Measurements from ENCODE around the gene SRGAP3. TPM values are rescaled to one million over a fixed set of nuclear protein-coding genes. Genes with fewer than 3 reads are reported as not detected.
"Not testable (repeated sequence)": the region's sequence is repeated elsewhere in the genome, so short reads cannot be mapped to it uniquely, and the experiment has no call there.

SRGAP3 gene
- total RNA-seq: 10.3 TPM
- long read RNA-seq, full-length matches to known transcripts: 1 of 12 reads
- long read RNA-seq, partial matches to known transcripts: 6 of 12 reads
- long read RNA-seq, other reads (novel, unspliced or antisense): 5 of 12 reads

- DNase-seq: peak; percentile 82
- peaks cover 45% of the 10 kb centered on the region for H3K4me1 ChIP-seq
- TF ChIP-seq CTCF (IDR thresholded peaks at IDR 0.05; ENCODE audit: borderline replicate concordance): peak; percentile 51
- H3K4me3 ChIP-seq: peak within 1 kb of the TSS; percentile 70
- H3K27ac ChIP-seq (replicated peaks): peak within 1 kb of the TSS; percentile 86
- no peaks in the 10 kb centered on the region for H3K9me3 ChIP-seq (replicated peaks)
- intact Hi-C loops (cut with micrococcal nuclease): no loop called here
- H3K27me3 ChIP-seq (ENCODE audit: low read depth): no peaks in the 10 kb centered on the region
- no peaks in the 10 kb centered on the region for H3K36me3 ChIP-seq
These were observed at the start of gene SRGAP3 for GRCh38 chr3:9249273-9250192. Gene SRGAP3, minus strand, starts transcription at chr3:9249646. Its CDS starts 695 bp downstream, at chr3:9248951.

- H3K4me1 ChIP-seq: peaks cover 5% of the 10 kb centered on the region
- no peaks in the 10 kb centered on the region for H3K27me3 ChIP-seq (ENCODE audit: low read depth)
- intact Hi-C loops (cut with micrococcal nuclease): no loop called here
- H3K4me3 ChIP-seq: no peak overlapping the region
- DNase-seq: no peak
- TF ChIP-seq CTCF (IDR thresholded peaks at IDR 0.05; ENCODE audit: borderline replicate concordance): no peak
- H3K9me3 ChIP-seq (replicated peaks): no peaks in the 10 kb centered on the region
- no peak overlapping the region for H3K27ac ChIP-seq (replicated peaks)
- H3K36me3 ChIP-seq: no peaks in the 10 kb centered on the region
These were observed 48.8 kb upstream of the SRGAP3 start for GRCh38 chr3:9298236-9298635.

- no peak overlapping the region for H3K27ac ChIP-seq (replicated peaks)
- no peak for TF ChIP-seq CTCF (IDR thresholded peaks at IDR 0.05; ENCODE audit: borderline replicate concordance)
- H3K36me3 ChIP-seq: no peaks in the 10 kb centered on the region
- H3K27me3 ChIP-seq (ENCODE audit: low read depth): peaks cover 7% of the 10 kb centered on the region
- H3K4me3 ChIP-seq: no peak overlapping the region
- H3K4me1 ChIP-seq: no peaks in the 10 kb centered on the region
- no peak for DNase-seq
- intact Hi-C loops (cut with micrococcal nuclease): no loop called here
- H3K9me3 ChIP-seq (replicated peaks): no peaks in the 10 kb centered on the region
These were observed 46.8 kb upstream of the SRGAP3 start for GRCh38 chr3:9296241-9296640.

- H3K4me1 ChIP-seq: no peaks in the 10 kb centered on the region
- TF ChIP-seq CTCF (IDR thresholded peaks at IDR 0.05; ENCODE audit: borderline replicate concordance): no peak
- H3K36me3 ChIP-seq: no peaks in the 10 kb centered on the region
- H3K27ac ChIP-seq (replicated peaks): no peak overlapping the region
- intact Hi-C loops (cut with micrococcal nuclease): no loop called here
- H3K9me3 ChIP-seq (replicated peaks): no peaks in the 10 kb centered on the region
- no peak overlapping the region for H3K4me3 ChIP-seq
- H3K27me3 ChIP-seq (ENCODE audit: low read depth): peaks cover 7% of the 10 kb centered on the region
- no peak for DNase-seq
These were observed 45.6 kb upstream of the SRGAP3 start for GRCh38 chr3:9295007-9295406.

GRCh38 chr3:9293953-9294352, 44.5 kb upstream of the SRGAP3 start:
- H3K4me3 ChIP-seq; H3K9me3 ChIP-seq (replicated peaks); H3K27me3 ChIP-seq (ENCODE audit: low read depth); H3K36me3 ChIP-seq; H3K27ac ChIP-seq (replicated peaks); DNase-seq; H3K4me1 ChIP-seq; intact Hi-C loops (cut with micrococcal nuclease): not testable (repeated sequence)

- no peaks in the 10 kb centered on the region for H3K9me3 ChIP-seq (replicated peaks)
- TF ChIP-seq CTCF (IDR thresholded peaks at IDR 0.05; ENCODE audit: borderline replicate concordance): no peak
- no peak overlapping the region for H3K27ac ChIP-seq (replicated peaks)
- H3K4me1 ChIP-seq: no peaks in the 10 kb centered on the region
- no peak for DNase-seq
- no peaks in the 10 kb centered on the region for H3K36me3 ChIP-seq
- intact Hi-C loops (cut with micrococcal nuclease): no loop called here
- peaks cover 7% of the 10 kb centered on the region for H3K27me3 ChIP-seq (ENCODE audit: low read depth)
- no peak overlapping the region for H3K4me3 ChIP-seq
These were observed 43.6 kb upstream of the SRGAP3 start for GRCh38 chr3:9293076-9293475.

All from left ventricle myocardium inferior (tissue), 1 donor.